Tibial artery (tissue), 4 donors: ENCODE results near the gene ACVR1B.
A peak's percentile ranks its signal among the peaks of the same experiment; 100 is the strongest.

Source experiments
- DNase-seq, 2 donors: peaks; one replicate each; pipeline ENCODE4 v3.0.0-alpha.2; 2019
- H3K27ac ChIP-seq, 2 donors: fragments of 200-600 bp; sonication (generic) in 1 of 2; 1 replicate in 1 of 2; 2 replicates in 1 of 2; pipeline ENCODE4 v1.5.1; 2018 to 2019; ENCODE audit warnings: mild to moderate bottlenecking in 1 of 2
- H3K27me3 ChIP-seq, 2 donors: fragments of 200-600 bp; sonication (generic) in 1 of 2; one replicate each; pipeline versions ENCODE4 v1.5.1 to v1.6.0; 2016 to 2019
- H3K36me3 ChIP-seq, 3 donors: fragments of 200-600 bp; sonication (generic) in 2 of 3; one replicate each; pipeline ENCODE4 v1.5.1; 2016 to 2019; ENCODE audit warnings: mild to moderate bottlenecking in 2 of 3
- H3K4me1 ChIP-seq, 4 donors: fragments of 200-600 bp; sonication (generic) in 2 of 4; 1 replicate in 3 of 4; 2 replicates in 1 of 4; pipeline ENCODE4 v1.5.1; 2016 to 2019
- H3K4me3 ChIP-seq, 2 donors: fragments of 200-600 bp; sonication (generic) in 1 of 2; 1 replicate in 1 of 2; 2 replicates in 1 of 2; pipeline ENCODE4 v1.5.1; 2018 to 2019; ENCODE audit warnings: mild to moderate bottlenecking in 2 of 2
- H3K9me3 ChIP-seq, 3 donors: fragments of 200-600 bp; sonication (generic) in 1 of 3; one replicate each; pipeline ENCODE4 v1.5.1; 2016 to 2019
- intact Hi-C: fragments of 100-400 bp; cut with DNase I; formaldehyde crosslinking; loops from one replicate; pipeline ENCODE4 v1.15.0; 2023; ENCODE audit warnings: low total_unique reads
- TF ChIP-seq, protein P1 (sequence below), 2 experiments: fragments of 200-600 bp in 1 of 2; fragments of 450-650 bp in 1 of 2; IDR thresholded peaks; one replicate each; pipeline ENCODE4 v1.5.1; 2017 to 2019; ENCODE audit warnings: antibody characterized with exemption in 2 of 2, mild to moderate bottlenecking in 1 of 2, moderate library complexity in 1 of 2

The ACVR1B gene

GRCh38 chr12:51934080-51934479 lies 17.4 kb upstream of the ACVR1B start:
- peak in 1 of 2 donors; percentile 31 for DNase-seq
- Histone ChIP-seq H3K27me3 (no peaks in the 10 kb centered on the region), H3K9me3 (no peaks in the 10 kb centered on the region), H3K27ac (no peak overlapping the region), H3K36me3 (no peaks in the 10 kb centered on the region), H3K4me3 (no peak overlapping the region), H3K4me1 (no peaks in the 10 kb centered on the region)
- TF ChIP-seq, protein P1, sequence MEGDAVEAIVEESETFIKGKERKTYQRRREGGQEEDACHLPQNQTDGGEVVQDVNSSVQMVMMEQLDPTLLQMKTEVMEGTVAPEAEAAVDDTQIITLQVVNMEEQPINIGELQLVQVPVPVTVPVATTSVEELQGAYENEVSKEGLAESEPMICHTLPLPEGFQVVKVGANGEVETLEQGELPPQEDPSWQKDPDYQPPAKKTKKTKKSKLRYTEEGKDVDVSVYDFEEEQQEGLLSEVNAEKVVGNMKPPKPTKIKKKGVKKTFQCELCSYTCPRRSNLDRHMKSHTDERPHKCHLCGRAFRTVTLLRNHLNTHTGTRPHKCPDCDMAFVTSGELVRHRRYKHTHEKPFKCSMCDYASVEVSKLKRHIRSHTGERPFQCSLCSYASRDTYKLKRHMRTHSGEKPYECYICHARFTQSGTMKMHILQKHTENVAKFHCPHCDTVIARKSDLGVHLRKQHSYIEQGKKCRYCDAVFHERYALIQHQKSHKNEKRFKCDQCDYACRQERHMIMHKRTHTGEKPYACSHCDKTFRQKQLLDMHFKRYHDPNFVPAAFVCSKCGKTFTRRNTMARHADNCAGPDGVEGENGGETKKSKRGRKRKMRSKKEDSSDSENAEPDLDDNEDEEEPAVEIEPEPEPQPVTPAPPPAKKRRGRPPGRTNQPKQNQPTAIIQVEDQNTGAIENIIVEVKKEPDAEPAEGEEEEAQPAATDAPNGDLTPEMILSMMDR (IDR thresholded peaks at IDR 0.05): no peak
- intact Hi-C loops: no loop called here

GRCh38 chr12:51937926-51938325 lies 13.6 kb upstream of the ACVR1B start:
- no peak for DNase-seq

GRCh38 chr12:51938726-51939125 lies 12.8 kb upstream of the ACVR1B start:
- H3K36me3 ChIP-seq: no peaks in the 10 kb centered on the region
- H3K27ac ChIP-seq: no peak overlapping the region
- peaks cover 0 to 14% (median 6%) of the 10 kb centered on the region in 4 donors for H3K4me1 ChIP-seq
- H3K9me3 ChIP-seq: no peaks in the 10 kb centered on the region
- no peak for DNase-seq
- no peak overlapping the region for H3K4me3 ChIP-seq
- TF ChIP-seq, protein P1 (IDR thresholded peaks at IDR 0.05): no peak
- intact Hi-C loops: no loop called here
- H3K27me3 ChIP-seq: no peaks in the 10 kb centered on the region

More at GRCh38 chr12:51937926-51938325, 13.6 kb upstream of the ACVR1B start:
- H3K27ac ChIP-seq: no peak overlapping the region
- H3K27me3 ChIP-seq: no peaks in the 10 kb centered on the region
- no peak overlapping the region for H3K4me3 ChIP-seq
- intact Hi-C loops: no loop called here
- H3K9me3 ChIP-seq: no peaks in the 10 kb centered on the region
- no peaks in the 10 kb centered on the region for H3K36me3 ChIP-seq
- TF ChIP-seq, protein P1 (IDR thresholded peaks at IDR 0.05): no peak
- H3K4me1 ChIP-seq: peaks cover 0 to 14% (median 6%) of the 10 kb centered on the region in 4 donors

GRCh38 chr12:51941011-51941581 lies 10.4 kb upstream of the ACVR1B start:
- Histone ChIP-seq H3K27ac (no peak overlapping the region), H3K4me3 (no peak overlapping the region), H3K36me3 (no peaks in the 10 kb centered on the region), H3K9me3 (peaks cover 0 to 7% (median 6%) of the 10 kb centered on the region in 3 donors), H3K4me1 (peaks cover 0 to 14% (median 6%) of the 10 kb centered on the region in 4 donors), H3K27me3 (no peaks in the 10 kb centered on the region)
- intact Hi-C loops: no loop called here
- no peak for DNase-seq
- TF ChIP-seq, protein P1 (IDR thresholded peaks at IDR 0.05): no peak

GRCh38 chr12:51941604-51942003 lies 9.9 kb upstream of the ACVR1B start:
- no peak for DNase-seq
- Histone ChIP-seq H3K4me3 (no peak overlapping the region), H3K4me1 (peaks cover 0 to 14% (median 6%) of the 10 kb centered on the region in 4 donors), H3K9me3 (peaks cover 0 to 7% (median 6%) of the 10 kb centered on the region in 3 donors), H3K27ac (no peak overlapping the region), H3K36me3 (no peaks in the 10 kb centered on the region), H3K27me3 (no peaks in the 10 kb centered on the region)
- TF ChIP-seq, protein P1 (IDR thresholded peaks at IDR 0.05): no peak
- intact Hi-C loops: no loop called here
